NB4 (cell line): ENCODE data around the gene RHOH.

ENCODE experiments used
- CTCF ChIP-seq: IDR thresholded peaks from one replicate; pipeline ENCODE4 v1.5.1; 2012; ENCODE audit warnings: low read depth, low read length
- MYC ChIP-seq: IDR thresholded peaks from 2 replicates; pipeline ENCODE4 v1.6.1; 2011; ENCODE audit warnings: low read depth, low read length
- POLR2A ChIP-seq: IDR thresholded peaks from 2 replicates; pipeline ENCODE4 v1.6.1; 2011; ENCODE audit warnings: mild to moderate bottlenecking; ENCODE audit not compliant: insufficient read length; ENCODE audit errors: extremely low read depth

GRCh38 chr4:40216622-40217366 is 20.0 kb downstream of the RHOH start:
- TF ChIP-seq CTCF = no peak
- TF ChIP-seq POLR2A = no peak
- TF ChIP-seq MYC = no peak
